Cerebellar nuclear complex (tissue), 1 donor: Measurements from ENCODE around the gene KRTAP4-12.
"Not testable (repeated sequence)": the region's sequence is repeated elsewhere in the genome, so short reads cannot be mapped to it uniquely, and the experiment has no call there.

Experiments used
- DNase-seq, 2 experiments: peaks; one replicate each; lab custom pipeline; 2025; lab: John Stamatoyannopoulos, UW

Gene KRTAP4-12

DNA sequence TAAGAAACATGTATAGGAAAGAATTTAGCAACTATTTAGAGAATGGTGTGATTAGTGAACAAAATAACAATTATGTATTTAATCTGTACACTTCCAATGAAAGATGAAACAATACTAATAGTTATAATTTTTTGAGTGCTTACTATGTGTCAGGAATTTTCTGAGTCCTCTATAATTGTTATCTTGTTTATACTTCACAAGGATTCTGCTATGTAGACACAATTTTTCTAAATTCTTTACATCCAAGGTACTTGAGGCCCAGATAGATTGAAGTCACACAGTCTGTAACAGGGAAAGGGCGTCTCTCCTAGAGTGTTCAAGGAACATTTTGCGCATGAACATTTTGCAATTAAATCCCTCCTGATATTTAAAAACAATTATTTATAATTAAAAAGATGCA, 1.1 kb upstream of the KRTAP4-12 start:
- DNase-seq: no peak

DNA sequence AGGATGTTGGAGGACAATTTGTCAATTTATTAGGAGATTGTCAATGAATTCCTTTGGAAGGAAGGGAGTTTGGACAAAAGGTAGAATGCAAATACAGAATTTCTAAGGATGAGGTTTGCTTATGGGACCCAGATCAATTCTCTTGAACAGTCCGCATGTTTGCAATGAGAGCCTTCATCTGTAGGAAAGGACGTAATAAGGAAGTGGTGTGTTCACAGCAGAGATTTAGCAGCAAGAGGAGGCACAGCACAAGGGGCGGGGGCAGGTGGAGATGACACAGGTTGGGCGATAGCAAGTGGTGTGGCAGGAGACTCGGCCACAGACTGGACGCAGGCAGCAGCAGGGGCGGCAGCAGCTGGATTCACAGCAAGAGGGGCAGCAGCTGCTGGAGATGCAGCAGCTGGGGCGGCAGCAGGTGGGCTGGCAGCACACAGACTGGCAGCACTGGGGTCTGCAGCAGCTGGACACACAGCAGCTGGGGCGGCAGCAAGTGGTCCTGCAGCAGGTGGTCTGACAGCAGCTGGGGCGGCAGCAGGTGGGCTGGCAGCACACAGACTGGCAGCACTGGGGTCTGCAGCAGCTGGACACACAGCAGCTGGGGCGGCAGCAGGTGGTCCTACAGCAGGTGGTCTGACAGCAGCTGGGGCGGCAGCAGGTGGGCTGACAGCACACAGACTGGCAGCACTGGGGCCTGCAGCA, 541 bp downstream of the KRTAP4-12 start:
- not testable (repeated sequence) for DNase-seq

DNA sequence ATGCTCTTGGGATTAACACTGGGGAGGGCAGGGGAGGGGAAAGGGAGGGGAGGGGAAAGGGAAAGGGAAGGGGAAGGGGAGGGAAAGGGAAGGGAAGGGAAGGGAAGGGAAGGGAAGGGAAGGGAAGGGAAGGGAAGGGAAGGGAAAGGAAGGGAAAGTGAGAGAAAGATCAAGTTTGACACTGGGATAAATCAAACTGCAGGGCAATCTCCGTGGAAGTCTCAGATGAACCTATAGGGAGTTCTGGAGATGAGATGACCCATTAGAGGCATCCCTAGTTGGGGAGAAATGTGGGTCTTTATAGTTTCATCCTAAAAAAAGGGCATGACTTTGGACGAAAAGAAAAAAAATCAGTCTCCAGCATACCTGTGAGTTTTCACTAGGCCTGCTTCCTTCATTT, 2.2 kb downstream of the KRTAP4-12 start:
- no peak for DNase-seq

DNA sequence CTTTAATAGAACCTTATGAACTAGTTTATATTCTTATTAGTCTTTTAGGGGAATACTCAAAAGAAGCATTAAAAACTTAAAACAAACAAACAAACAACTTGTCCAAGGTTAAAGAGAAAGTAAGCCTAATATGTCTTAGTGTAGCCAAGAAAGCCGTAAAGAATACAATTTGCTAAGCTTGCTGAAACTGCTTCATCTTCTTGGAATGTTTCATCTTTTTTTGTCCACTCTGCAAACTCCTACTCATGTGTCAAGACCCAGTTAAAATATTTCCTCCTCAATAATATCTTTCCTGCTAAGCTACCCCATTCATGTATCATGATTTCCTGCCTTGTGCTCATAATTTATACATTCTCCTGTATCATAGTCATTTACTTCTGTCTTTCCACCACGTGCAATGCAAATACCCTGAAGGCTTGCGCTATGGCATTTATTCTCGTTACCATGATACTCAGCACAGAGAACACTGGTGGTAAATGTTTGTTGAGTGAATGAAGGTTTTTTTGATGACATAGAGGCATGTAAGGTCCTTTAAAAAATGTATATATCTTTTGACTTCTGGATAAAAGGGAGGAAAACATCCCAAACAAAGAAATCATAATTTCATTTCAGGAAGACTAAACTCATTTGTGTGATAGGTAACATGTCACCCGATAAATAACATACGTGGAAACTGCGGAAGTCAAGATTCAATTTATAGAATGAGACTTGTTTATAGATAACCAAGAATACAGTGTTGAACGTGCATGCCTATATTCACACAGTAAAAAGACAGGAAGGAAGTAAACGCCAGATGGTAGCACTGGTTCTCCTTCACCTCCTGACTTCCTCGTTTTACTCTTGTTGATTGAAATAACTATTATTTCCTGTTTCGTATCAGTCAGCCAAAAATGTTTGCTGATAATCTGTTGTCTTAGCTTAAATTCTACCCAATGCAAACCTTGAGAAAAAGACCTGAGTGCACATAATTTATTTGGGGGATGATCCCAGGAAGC, 4.0 kb downstream of the KRTAP4-12 start:
- not testable (repeated sequence) for DNase-seq

DNA sequence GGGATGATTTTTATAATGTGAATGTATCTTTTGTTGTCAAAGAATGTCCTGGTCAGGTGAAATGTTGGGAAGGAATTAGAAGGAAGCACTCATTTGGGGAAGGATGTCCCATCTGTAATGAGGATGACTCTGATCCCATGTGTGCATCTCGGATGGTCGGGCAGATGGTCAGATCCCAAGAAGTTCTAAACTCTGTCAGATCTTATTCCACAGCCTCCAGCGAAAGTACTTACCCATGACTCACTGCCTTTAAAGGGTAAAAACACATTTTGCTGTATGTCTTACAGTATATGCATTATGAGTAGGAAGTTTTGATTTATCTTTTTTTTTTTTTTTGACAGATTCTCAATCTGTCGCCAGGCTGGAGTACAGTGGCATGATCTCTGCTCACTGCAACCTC, 5.3 kb downstream of the KRTAP4-12 start:
- DNase-seq: no peak

DNA sequence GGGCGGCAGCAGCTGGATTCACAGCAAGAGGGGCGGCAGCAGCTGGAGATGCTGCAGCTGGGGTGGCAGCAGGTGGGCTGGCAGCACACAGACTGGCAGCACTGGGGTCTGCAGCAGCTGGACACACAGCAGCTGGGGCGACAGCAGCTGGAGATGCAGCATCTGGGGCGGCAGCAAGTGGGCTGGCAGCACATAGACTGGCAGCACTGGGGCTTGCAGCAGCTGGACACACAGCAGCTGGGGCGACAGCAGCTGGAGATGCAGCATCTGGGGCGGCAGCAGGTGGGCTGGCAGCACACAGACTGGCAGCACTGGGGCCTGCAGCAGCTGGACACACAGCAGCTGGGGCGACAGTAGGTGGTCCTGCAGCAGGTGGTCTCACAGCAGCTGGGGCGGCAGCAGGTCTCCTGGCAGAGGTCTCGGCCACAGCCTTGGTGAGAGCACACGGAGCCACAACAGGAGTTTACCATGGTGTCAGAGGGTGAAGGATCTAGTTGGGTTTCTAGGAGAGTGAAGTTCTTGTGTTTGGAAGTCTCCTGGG, 6.1 kb downstream of the KRTAP4-12 start, which contains the start of gene KRTAP4-11:
Gene KRTAP4-11, minus strand, starts transcription at position 528 of the 541 bp plus-strand sequence. Its CDS starts 58 bp downstream, at position 470.
- not testable (repeated sequence) for DNase-seq

DNA sequence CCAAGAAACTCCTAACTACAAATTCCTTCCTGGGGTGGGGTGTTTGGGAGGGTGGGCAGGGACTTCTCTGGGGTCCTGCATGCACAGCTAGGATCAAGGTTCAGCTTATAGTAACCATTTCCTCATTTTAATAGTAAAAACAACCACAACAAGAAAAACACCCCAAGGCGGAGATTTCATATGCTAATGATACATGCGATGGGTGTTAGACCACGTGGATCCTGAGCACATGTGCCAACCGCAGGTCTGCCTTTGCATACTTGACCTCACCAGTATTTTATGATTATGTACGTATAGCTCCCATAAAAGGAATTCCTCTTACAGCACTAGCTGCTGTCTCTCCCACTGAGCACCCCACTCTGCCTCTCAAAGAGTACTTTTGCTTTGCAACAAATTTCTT, 7.7 kb downstream of the KRTAP4-12 start:
- no peak for DNase-seq

DNA sequence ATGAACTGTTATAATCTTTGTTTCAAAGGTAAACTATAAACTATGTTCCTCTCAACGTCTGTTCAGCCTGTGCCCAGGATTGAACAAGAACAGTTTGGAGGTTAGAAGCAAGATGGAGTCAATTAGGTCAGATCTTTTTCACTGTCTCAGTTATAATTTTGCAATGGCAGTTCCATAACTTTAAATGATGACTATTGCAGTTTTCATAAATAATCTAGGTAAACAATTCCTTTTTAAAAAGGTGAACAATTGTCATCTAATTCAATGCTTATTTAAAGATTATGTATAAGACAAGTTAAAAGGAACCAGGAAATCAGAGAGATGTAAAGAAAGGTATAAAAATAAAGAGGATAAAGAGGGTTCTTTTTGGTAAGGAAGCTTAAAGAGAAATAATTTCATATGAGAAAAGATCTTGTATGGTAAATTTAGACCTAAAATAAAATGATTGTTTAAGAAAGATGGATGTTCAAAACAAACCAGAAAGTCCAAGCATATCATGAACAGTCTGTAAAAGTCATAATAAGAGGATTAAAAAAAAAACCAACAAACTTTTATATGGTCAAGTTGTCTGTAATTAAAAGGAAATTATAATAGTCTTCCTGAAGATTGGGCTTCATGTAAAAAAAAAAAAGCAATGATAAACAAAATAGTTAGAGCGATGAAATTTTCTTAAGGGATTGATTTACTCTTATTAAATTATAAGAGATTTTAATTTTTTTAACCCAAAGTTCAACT, 12.7 kb downstream of the KRTAP4-12 start:
- no peak for DNase-seq

DNA sequence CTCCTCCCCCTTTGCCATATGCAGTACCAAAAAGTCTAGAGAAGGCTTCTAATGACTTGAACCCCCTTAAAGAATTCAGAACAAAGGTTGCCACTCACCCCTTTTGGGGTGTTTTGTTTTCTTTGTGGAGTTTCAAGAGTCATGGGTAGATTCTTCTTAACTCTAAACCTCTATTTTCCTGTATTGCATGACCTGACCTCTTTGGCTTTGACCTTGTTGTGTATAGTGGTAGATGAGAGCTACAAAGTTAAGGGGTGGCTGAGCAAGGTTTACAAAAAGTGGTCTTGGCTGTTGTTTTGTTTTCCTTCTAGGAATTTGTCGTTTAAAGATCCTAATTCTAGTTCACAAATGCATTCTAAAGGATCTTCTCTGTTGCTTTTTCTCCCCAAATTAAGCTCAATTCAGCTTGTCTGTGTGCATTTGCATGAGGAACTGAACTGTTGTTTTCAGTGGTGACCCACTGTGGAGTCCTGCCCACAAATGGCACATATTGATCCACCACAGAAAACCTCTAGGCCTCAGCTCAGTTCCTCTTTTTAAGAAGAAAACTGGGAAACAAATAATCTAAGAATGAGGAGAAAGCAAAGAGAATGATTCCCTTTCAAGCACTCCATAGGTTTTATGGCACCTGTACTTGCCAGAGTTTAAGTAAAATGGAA, 15.1 kb downstream of the KRTAP4-12 start:
- not testable (repeated sequence) for DNase-seq

DNA sequence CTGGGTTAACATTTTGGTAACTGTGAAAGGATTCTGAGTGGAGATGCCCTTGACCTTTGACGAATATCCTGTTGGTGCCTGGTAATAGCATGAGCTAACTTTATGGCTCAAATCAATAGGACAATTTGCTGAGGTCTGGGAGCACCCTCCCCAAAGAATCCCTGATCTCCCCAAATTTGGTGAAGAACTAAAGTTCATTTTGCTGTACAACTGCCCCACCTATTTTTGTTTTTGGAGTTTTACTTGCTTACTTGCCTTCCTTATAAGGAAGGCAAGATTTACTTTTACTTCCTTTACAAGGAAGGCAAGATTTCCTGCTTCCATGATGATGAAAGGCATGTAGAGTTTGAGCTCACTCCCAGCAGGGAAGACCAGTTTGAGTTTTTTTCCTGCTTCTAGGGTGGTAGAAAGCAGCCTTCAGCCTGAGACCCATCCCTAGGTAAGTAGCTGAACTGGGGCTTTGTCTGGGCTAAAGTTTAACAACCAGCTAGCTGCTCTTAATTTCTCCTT, 16.0 kb downstream of the KRTAP4-12 start:
- DNase-seq: no peak

DNA sequence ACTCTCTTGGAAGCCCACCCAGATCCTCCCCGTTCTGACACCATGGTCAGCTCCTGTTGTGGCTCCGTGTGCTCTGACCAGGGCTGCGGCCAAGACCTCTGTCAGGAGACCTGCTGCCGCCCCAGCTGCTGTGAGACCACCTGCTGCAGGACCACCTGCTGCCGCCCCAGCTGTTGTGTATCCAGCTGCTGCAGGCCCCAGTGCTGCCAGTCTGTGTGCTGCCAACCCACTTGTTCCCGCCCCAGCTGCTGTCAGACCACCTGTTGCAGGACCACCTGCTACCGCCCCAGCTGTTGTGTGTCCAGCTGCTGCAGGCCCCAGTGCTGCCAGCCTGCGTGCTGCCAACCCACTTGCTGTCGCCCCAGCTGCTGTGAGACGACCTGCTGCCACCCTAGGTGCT, 18.6 kb downstream of the KRTAP4-12 start, which contains the start of gene KRTAP4-9:
Gene KRTAP4-9, plus strand, starts transcription at position 43 of the 400 bp plus-strand sequence. Its CDS starts 0 bp downstream, at position 43.
- DNase-seq: not testable (repeated sequence)

DNA sequence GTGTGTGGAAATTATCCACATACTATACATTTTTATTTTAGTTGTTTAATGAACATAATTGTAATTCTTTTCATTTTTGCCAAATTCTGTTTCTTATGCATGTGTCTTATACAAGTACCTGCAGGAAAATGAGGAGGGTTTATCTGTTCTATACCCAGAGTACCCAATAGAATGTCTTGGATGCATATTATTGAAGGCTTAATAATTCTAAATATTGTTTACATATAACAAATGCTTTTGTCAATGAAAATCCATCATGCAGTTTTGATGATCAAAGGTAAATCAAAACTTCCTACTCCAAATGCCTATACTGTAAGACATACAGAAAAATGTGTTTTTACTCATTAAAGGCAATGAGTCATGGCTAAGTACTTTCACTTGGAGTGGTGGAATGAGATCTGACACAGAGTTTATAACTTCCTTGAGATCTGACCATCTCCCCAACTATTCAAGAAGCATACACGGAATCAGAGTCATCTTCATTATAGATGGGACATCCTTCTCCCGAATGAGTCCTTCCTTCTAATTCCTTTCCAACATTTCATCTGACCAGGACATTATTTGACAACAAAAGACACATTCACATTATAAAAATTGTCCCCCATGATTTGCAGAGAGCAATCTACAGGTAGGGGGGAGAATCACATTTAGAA, 19.5 kb downstream of the KRTAP4-12 start:
- not testable (repeated sequence) for DNase-seq

DNA sequence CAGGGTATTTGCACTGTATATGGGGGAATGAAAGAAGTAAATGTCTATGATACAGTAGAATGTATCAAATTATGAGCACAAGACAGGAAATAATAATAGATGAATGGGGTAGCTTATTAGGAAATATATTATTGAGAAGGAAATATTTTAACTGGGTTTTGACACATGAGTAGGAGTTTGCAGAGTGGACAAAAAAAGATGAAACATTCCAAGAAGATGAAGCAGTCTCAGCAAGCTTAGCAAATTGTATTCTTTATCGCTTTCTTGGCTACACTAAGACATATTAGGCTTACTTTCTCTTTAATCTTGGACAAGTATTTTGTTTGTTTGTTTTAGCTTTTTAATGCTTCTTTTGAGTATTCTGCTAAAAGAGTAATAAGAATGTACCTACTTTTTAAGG, 20.1 kb downstream of the KRTAP4-12 start:
- no peak for DNase-seq

DNA sequence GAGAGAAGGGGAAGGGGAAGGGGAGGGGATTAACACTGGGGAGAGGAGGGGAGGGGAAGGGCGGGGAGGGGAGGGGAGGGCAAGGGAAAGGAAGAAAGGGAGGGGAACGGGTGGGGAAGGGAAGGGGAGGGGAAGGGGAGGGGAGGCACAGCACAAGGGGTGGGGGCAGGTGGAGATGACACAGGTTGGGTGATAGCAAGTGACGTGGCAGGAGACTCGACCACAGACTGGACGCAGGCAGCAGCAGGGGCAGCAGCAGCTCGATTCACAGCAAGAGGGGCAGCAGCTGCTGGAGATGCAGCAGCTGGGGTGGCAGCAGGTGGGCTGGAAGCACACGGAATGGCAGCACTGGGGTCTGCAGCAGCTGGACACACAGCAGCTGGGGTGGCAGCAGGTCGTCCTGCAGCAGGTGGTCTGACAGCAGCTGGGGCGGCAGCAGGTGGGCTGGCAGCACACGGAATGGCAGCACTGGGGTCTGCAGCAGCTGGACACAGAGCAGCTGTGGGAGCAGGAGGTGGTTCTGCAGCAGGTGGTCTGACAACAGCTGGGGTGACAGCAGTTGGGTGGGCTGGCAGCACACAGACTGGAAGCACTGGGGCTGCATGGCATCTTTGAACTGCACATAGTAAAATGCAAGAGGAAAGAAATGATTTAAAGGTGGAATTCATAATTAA, 22.3 kb downstream of the KRTAP4-12 start, which contains the start of gene KRTAP4-16:
Gene KRTAP4-16, minus strand, starts transcription at position 624 of the 674 bp plus-strand sequence. Its CDS starts 0 bp downstream, at position 624.
- no peak for DNase-seq

DNA sequence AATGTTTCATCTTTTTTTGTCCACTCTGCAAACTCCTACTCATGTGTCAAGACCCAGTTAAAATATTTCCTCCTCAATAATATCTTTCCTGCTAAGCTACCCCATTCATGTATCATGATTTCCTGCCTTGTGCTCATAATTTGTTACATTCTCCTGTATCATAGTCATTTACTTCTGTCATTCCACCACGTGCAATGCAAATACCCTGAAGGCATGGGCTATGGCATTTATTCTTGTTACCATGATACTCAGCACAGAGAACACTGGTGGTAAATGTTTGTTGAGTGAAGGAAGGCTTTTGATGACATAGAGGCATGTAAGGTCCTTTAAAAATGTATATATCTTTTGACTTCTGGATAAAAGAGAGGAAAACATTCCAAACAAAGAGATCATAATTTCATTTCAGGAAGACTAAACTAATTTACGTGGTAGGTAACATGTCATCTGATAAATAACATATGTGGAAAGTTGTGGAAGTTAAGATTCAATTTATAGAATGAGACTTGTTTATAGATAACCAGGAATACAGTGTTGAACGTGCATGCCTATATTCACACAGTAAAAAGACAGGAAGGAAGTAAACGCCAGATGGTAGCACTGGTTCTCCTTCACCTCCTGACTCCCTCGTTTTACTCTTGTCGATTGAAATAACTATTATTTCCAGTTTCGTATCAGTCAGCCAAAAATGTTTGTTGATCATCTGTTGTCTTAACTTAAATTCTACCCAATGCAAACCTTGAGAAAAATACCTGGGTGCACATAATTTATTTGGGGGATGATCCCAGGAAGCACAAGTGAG, 24.1 kb downstream of the KRTAP4-12 start:
- not testable (repeated sequence) for DNase-seq

DNA sequence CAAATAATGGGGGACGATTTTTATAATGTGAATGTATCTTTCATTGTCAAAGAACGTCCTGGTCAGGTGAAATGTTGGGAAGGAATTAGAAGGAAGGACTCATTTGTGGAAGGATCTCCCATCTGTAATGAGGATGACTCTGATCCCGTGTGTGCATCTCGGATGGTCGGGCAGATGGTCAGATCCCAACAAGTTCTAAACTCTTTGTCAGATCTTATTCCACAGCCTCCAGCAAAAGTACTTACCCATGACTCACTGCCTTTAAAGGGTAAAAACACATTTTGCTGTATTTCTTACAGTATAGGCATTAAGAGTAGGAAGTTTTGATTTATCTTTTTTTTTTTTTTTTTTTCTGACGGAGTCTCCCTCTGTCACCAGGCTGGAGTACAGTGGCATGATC, 25.5 kb downstream of the KRTAP4-12 start:
- DNase-seq: no peak

DNA sequence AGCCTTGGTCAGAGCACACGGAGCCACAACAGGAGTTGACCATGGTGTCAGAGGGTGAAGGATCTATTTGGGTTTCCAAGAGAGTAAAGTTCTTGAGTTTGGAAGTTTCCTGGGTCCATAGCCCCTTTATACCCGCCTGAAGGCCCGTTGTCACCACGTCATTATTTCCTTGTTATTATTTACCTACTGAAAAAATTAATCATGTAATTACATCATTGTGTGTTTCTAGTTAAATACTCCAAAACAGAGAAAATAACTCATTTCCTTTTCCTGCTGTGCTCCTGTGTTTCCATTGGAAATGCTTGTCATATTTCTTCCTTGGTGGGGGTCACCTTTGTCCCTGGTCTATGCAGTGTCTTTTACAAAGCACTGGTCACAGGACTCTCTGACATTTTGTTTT, 25.9 kb downstream of the KRTAP4-12 start, which contains the start of gene KRTAP4-8:
Gene KRTAP4-8, minus strand, starts transcription at position 101 of the 400 bp plus-strand sequence. Its CDS starts 58 bp downstream, at position 43.
- DNase-seq: no peak

DNA sequence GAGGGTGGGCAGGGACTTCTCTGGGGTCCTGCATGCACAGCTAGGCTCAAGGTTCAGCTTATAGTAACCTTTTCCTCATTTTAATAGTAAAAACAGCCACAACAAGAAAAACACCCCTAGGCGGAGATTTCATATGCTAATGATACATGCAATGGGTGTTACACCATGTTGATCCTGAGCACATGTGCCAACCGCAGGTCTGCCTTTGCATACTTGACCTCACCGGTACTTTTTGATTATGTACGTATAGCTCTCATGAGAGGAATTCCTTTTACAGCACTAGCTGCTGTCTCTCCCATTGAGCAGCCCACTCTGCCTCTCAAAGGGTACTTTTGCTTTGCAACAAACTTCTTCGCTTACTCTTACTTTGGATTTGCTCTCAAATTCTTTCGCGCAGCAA, 27.9 kb downstream of the KRTAP4-12 start:
- no peak for DNase-seq
